H1 (cell line): ENCODE data around the gene RPS27. TPM values are rescaled to one million over a fixed set of nuclear protein-coding genes. Genes with fewer than 3 reads are reported as not detected.

ENCODE experiments used
- ASH2L ChIP-seq: fragments of 200-600, 300-600 bp; sonication (generic); IDR thresholded peaks from one replicate; pipeline ENCODE4 v1.7.1; 2017; ENCODE audit warnings: low read length
- CBX8 ChIP-seq: fragments of 300-800, 300-1000 bp; sonication (generic); IDR thresholded peaks from 2 replicates; pipeline ENCODE4 v1.7.1; 2016; ENCODE audit warnings: low read depth, low read length, borderline replicate concordance
- CHD1 ChIP-seq: IDR thresholded peaks from 2 replicates; pipeline ENCODE4 v1.6.1; 2012; ENCODE audit warnings: low read depth, low read length, improper control_type of control experiment
- CHD2 ChIP-seq: IDR thresholded peaks from 2 replicates; pipeline ENCODE4 v1.6.1; 2012; ENCODE audit warnings: low read length, improper control_type of control experiment
- EGR1 ChIP-seq: IDR thresholded peaks from 2 replicates; pipeline ENCODE4 v1.6.1; 2011; ENCODE audit warnings: low read depth, low read length, borderline replicate concordance
- KDM4A ChIP-seq: IDR thresholded peaks from one replicate; pipeline ENCODE4 v1.7.1; 2012; ENCODE audit warnings: low read depth, mild to moderate bottlenecking, moderate library complexity, low read length, inconsistent platforms; ENCODE audit not compliant: severe bottlenecking
- KDM5A ChIP-seq: fragments of 200-600 bp; IDR thresholded peaks from 2 replicates; pipeline ENCODE4 v1.7.1; 2012; ENCODE audit warnings: mild to moderate bottlenecking, low read length, inconsistent platforms, mixed read lengths
- MAFK ChIP-seq: IDR thresholded peaks from 2 replicates; pipeline ENCODE4 v1.6.1; 2012; ENCODE audit warnings: low read depth, mild to moderate bottlenecking, improper control_type of control experiment, low read length
- PHF8 ChIP-seq: fragments of 200-600 bp; sonication (generic); conservative IDR thresholded peaks from 2 replicates; pipeline ENCODE4 v1.7.1; 2012; ENCODE audit warnings: low read depth, mild to moderate bottlenecking, inconsistent platforms, low read length, moderate library complexity
- POLR2AphosphoS5 ChIP-seq: IDR thresholded peaks from 2 replicates; pipeline ENCODE4 v1.6.1; 2011; ENCODE audit warnings: low read depth, low read length
- SAP30 ChIP-seq: fragments of 300-600 bp; sonication (generic); IDR thresholded peaks from 2 replicates; pipeline ENCODE4 v1.7.1; 2012; ENCODE audit warnings: low read length, moderate library complexity, mild to moderate bottlenecking, inconsistent platforms; ENCODE audit not compliant: insufficient read depth, insufficient replicate concordance
- SIN3A ChIP-seq, 2 experiments: IDR thresholded peaks in 1 of 2; conservative IDR thresholded peaks in 1 of 2; 2 replicates each; pipeline ENCODE4 v1.6.1; 2011 to 2012; ENCODE audit warnings: low read length in 2 of 2, improper control_type of control experiment in 1 of 2, low read depth in 1 of 2, mild to moderate bottlenecking in 1 of 2
- SP1 ChIP-seq: IDR thresholded peaks from 2 replicates; pipeline ENCODE4 v1.6.1; 2011; ENCODE audit warnings: low read depth, low read length
- SP2 ChIP-seq: IDR thresholded peaks from 2 replicates; pipeline ENCODE4 v1.6.1; 2012; ENCODE audit warnings: mild to moderate bottlenecking, low read length, inconsistent platforms
- TBP ChIP-seq: IDR thresholded peaks from 2 replicates; pipeline ENCODE4 v1.6.1; 2011; ENCODE audit warnings: low read depth, low read length, improper control_type of control experiment
- TCF12 ChIP-seq: IDR thresholded peaks from 2 replicates; pipeline ENCODE4 v1.6.1; 2011; ENCODE audit warnings: low read depth, mild to moderate bottlenecking, low read length
- TEAD4 ChIP-seq: IDR thresholded peaks from 2 replicates; pipeline ENCODE4 v1.6.1; 2012; ENCODE audit warnings: low read depth, low read length, inconsistent platforms, mixed read lengths
- USF2 ChIP-seq: IDR thresholded peaks from 2 replicates; pipeline ENCODE4 v1.6.1; 2011; ENCODE audit warnings: low read length, improper control_type of control experiment
- polyA plus RNA-seq, 7 experiments: library from polyadenylated mRNA; depleted of rRNA in 3 of 7; stranded (reverse) in 5 of 7; unstranded in 2 of 7; fragments of >200 nt in 5 of 7; fragments of 200-250 nt in 2 of 7; gene quantifications; 1 replicate in 5 of 7; 2 replicates in 1 of 7; 4 replicates in 1 of 7; pipeline versions ENCODE4 v1.2.1 to v1.2.3, GENCODE V29; 2011 to 2013; ENCODE audit warnings: missing spikeins in 2 of 7, mixed read lengths in 2 of 7
- total RNA-seq: library from RNA; stranded (reverse); fragmentation: NEBNext Ultra II Directional; extraction: Animal tissue kit (Norgen Biotek cat#: 25700); gene quantifications from 2 replicates; pipeline ENCODE4 v1.2.1, GENCODE V29; 2021
- TF ChIP-seq, protein P1 (sequence below): IDR thresholded peaks from 2 replicates; pipeline ENCODE4 v1.6.1; 2012; ENCODE audit warnings: inconsistent platforms

The RPS27 gene
- total and polyA plus RNA-seq, 2 of the 8 experiments (the other 6 are each of a cell fraction or from before 2014, with no cell fraction given), result 1,810 to 3,155 TPM

- TF ChIP-seq USF2 (no peak), KDM4A (no peak), SAP30 (no peak), CHD2 (peak; percentile 85), MAFK (no peak), TCF12 (no peak), SP2 (peak; percentile 65), SIN3A (conservative IDR thresholded peaks at IDR 0.05 in 1 of 2, IDR thresholded peaks at IDR 0.05 in 1 of 2; ENCODE audit: low read depth in 1 of 2, low read length in 2 of 2) (0 out of 4 replicates have a peak, but pooled peaks of 1 of the 2 experiments have one; percentile 24), SP1 (peak; percentile 95), CHD1 (no peak), EGR1 (peak; percentile 37; the same call in 1 of the 2 replicates), TBP (peak; percentile 62), KDM5A (no peak), PHF8 (peak; percentile 44; the same call in 1 of the 2 replicates), ASH2L (peak; percentile 56), POLR2AphosphoS5 (peak; percentile 65; the same call in 1 of the 2 replicates), TEAD4 (peak; percentile 21), CBX8 (no peak)
- TF ChIP-seq, protein P1, sequence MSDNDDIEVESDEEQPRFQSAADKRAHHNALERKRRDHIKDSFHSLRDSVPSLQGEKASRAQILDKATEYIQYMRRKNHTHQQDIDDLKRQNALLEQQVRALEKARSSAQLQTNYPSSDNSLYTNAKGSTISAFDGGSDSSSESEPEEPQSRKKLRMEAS, result peak; percentile 70; the same call in 1 of the 2 replicates
- TF ChIP-seq, all 59 proteins: peak for 17
Observed at GRCh38 chr1:153963030-153963849, 27.3 kb upstream of the RPS27 start, which contains the start of gene SLC39A1 (continued).
